Mammary epithelial cell (primary cell): ENCODE results near the gene MKI67.

Source experiments
- CTCF ChIP-seq, 2 donors: IDR thresholded peaks in 1 of 2; conservative IDR thresholded peaks in 1 of 2; 2 replicates each; pipeline ENCODE4 v1.5.1; 2011 to 2012; ENCODE audit warnings: inconsistent platforms in 2 of 2, low read length in 2 of 2, mild to moderate bottlenecking in 2 of 2, control low read depth in 1 of 2, low read depth in 1 of 2; ENCODE audit not compliant: insufficient read depth in 1 of 2; ENCODE audit errors: extremely low read depth in 1 of 2
- EZH2 ChIP-seq: IDR thresholded peaks from 2 replicates; pipeline ENCODE4 v1.6.1; 2012; ENCODE audit warnings: low read length, inconsistent platforms, borderline replicate concordance

DNA sequence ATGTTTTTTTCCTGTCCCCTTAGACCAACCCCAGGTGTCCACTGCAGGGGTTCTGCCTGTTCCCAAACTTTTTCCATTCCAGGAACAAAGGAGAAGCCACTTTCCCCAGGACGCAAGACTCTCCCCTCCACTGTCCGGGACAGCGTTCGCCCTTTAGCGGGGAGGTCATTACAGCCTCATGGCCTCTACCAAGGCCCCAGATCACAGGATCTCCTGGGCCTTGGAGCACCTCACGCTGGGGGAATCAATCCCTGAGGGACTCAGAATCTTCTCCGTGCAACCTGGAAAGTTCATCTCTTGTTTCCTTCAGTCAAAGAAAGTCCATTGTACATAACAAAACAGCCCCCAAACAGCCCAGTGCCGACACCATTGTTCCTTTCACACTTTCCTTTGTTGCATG, 41.2 kb downstream of the MKI67 start:
- TF ChIP-seq CTCF (conservative IDR thresholded peaks at IDR 0.05 in 1 of 2, IDR thresholded peaks at IDR 0.05 in 1 of 2; ENCODE audit: extremely low read depth in 1 of 2, insufficient read depth in 1 of 2, low read depth in 1 of 2, low read length in 2 of 2): no peak
- no peak for TF ChIP-seq EZH2
